Naive thymus-derived CD4-positive, alpha-beta T cell (primary cell): ENCODE measurements around the gene GOPC. TPM values are rescaled to one million over a fixed set of nuclear protein-coding genes. Genes with fewer than 3 reads are reported as not detected.

Source experiments
- ATAC-seq: fragments of 150-1000 bp; cut with Tn5 transposase; 2 replicates; pipeline ENCODE4 v1.10.0; 2021; ENCODE audit warnings: mild to moderate bottlenecking, moderate library complexity
- CTCF ChIA-PET: fragments of 350-600 bp; sonication (Branson Sonifier 250); formaldehyde crosslinking; loops from one replicate; lab custom pipeline; 2021; ENCODE audit warnings: antibody characterized with exemption; lab: Charles Lee
- POLR2A ChIA-PET: fragments of 350-600 bp; sonication (Branson Sonifier 250); formaldehyde crosslinking; loops from one replicate; lab custom pipeline; 2021; ENCODE audit warnings: antibody characterized with exemption, inconsistent platforms; lab: Charles Lee
- DNase-seq, 9 donors: peaks; one replicate each; pipeline versions ENCODE4 v3.0.0 to v3.0.0-alpha.2; 2020 to 2022; ENCODE audit warnings: mixed read lengths in 1 of 9
- H3K27ac ChIP-seq: one replicate; pipeline ENCODE4 v1.7.0; 2013; ENCODE audit warnings: mild to moderate bottlenecking, low read depth, low read length, moderate library complexity
- H3K27me3 ChIP-seq, 2 donors: one replicate each; pipeline ENCODE4 v1.7.0; 2013; ENCODE audit warnings: low read length in 2 of 2, mild to moderate bottlenecking in 2 of 2, moderate library complexity in 2 of 2; ENCODE audit not compliant: control insufficient read depth in 2 of 2, insufficient read depth in 2 of 2
- H3K36me3 ChIP-seq, 3 experiments: 1 replicate in 2 of 3; 2 replicates in 1 of 3; pipeline ENCODE4 v1.7.0; 2013; ENCODE audit warnings: low read length in 3 of 3, mild to moderate bottlenecking in 3 of 3, moderate library complexity in 1 of 3; ENCODE audit not compliant: insufficient read depth in 3 of 3, control insufficient read depth in 2 of 3
- H3K4me1 ChIP-seq, 2 donors: one replicate each; pipeline ENCODE4 v1.7.0; 2013; ENCODE audit warnings: low read length in 2 of 2, mild to moderate bottlenecking in 2 of 2, moderate library complexity in 1 of 2; ENCODE audit not compliant: control insufficient read depth in 2 of 2, insufficient read depth in 2 of 2
- H3K4me3 ChIP-seq: 2 replicates; pipeline ENCODE4 v1.7.0; 2013; ENCODE audit warnings: mild to moderate bottlenecking, low read length
- H3K9me3 ChIP-seq, 3 experiments: 1 replicate in 2 of 3; 2 replicates in 1 of 3; pipeline ENCODE4 v1.7.0; 2013; ENCODE audit warnings: low read length in 3 of 3; ENCODE audit not compliant: control insufficient read depth in 2 of 3
- H3K27ac Mint-ChIP-seq, 9 donors: one replicate each; pipeline ENCODE4 v1.8.0; 2020 to 2022; ENCODE audit warnings: mixed read lengths in 9 of 9, mild to moderate bottlenecking in 8 of 9, moderate library complexity in 5 of 9, inconsistent platforms in 2 of 9
- H3K27me3 Mint-ChIP-seq, 5 donors: one replicate each; pipeline ENCODE4 v1.8.0; 2021 to 2022; ENCODE audit warnings: mixed read lengths in 5 of 5, mild to moderate bottlenecking in 1 of 5
- H3K36me3 Mint-ChIP-seq, 5 donors: one replicate each; pipeline ENCODE4 v1.8.0; 2020 to 2022; ENCODE audit warnings: mixed read lengths in 5 of 5, mild to moderate bottlenecking in 3 of 5, inconsistent platforms in 1 of 5
- H3K4me1 Mint-ChIP-seq, 7 donors: one replicate each; pipeline ENCODE4 v1.8.0; 2020 to 2022; ENCODE audit warnings: mixed read lengths in 7 of 7, mild to moderate bottlenecking in 3 of 7, inconsistent platforms in 1 of 7
- H3K4me3 Mint-ChIP-seq, 10 donors: one replicate each; pipeline ENCODE4 v1.8.0; 2020 to 2022; ENCODE audit warnings: mild to moderate bottlenecking in 10 of 10, mixed read lengths in 10 of 10, moderate library complexity in 6 of 10, inconsistent platforms in 2 of 10
- H3K9me3 Mint-ChIP-seq, 11 donors: one replicate each; pipeline ENCODE4 v1.8.0; 2020 to 2022; ENCODE audit warnings: mixed read lengths in 11 of 11, mild to moderate bottlenecking in 4 of 11, inconsistent platforms in 1 of 11, moderate library complexity in 1 of 11
- intact Hi-C, 2 donors: fragments of 100-400 bp; cut with micrococcal nuclease; formaldehyde crosslinking; loops; one replicate each; pipeline ENCODE4 v1.15.1; 2023
- polyA plus RNA-seq, 2 donors: library from polyadenylated mRNA; unstranded; fragments of 300-500 nt; fragmentation: Illumina TruSeq; gene quantifications; one replicate each; pipeline ENCODE4 v1.2.3, GENCODE V29; 2021
- total RNA-seq, 6 experiments: library from RNA in 5 of 6; stranded (reverse) in 5 of 6; gene quantifications; 1 replicate in 5 of 6; 2 replicates in 1 of 6; pipeline ENCODE4 v1.2.3 and lab custom pipeline; 2021 to 2026

Gene GOPC
- total and polyA plus RNA-seq, 7 experiments from 2014 or later: 14.3 to 39.4 (median 19.5) TPM

DNA sequence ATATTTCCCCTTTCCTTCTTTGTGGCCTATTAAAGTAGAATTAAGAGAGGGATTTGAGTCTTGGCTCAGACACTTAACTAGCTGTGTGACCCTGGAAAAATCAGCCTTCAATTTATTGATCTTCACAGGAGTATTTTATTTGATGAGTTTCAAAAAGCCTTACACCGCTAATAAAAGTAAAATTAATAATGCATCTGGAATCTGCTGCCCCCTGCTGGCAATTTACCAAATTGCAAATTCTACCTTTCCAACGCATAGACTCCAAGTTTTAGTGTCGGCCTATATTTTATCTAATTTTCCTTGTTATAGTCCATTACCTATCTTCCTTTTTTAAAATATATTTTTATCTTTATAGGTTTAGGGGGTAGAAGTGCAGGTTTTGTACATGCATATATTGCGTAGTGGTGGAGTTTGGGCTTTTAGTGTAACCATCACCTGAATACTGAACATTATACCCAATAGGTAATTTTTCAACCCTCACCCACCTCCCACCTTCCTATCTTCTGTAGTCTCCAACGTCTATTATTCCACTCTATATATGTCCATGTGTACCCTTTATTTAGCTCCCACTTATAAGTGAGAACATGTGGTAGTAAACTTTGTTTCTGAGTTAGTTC, 46.3 kb downstream of the GOPC start:
- Histone ChIP-seq H3K4me3 (no peak overlapping the region), H3K9me3 (no peaks in the 10 kb centered on the region), H3K36me3 (no peaks in the 10 kb centered on the region), H3K27ac (no peak overlapping the region), H3K27me3 (no peaks in the 10 kb centered on the region), H3K4me1 (peaks cover 0 to under 1% of the 10 kb centered on the region in 2 donors)
- Mint-ChIP-seq H3K27me3 (peaks cover 0 to 2% (median 0%) of the 10 kb centered on the region in 5 donors), H3K36me3 (no peaks in the 10 kb centered on the region), H3K9me3 (no peaks in the 10 kb centered on the region), H3K27ac (no peak overlapping the region), H3K4me3 (no peak overlapping the region), H3K4me1 (peaks cover under 1 to 3% (median 2%) of the 10 kb centered on the region in 7 donors)
- DNase-seq: peak; percentile 20 to 62 (median 46)
- CTCF ChIA-PET: interaction anchor here (0.6 to 4.2 kb wide), 11 partner anchors 25 to 150 kb away, joined by 3 to 42 read pairs (median 5); no protein-coding TSS in a partner anchor
- intact Hi-C loops: loop anchor here (1.0 to 10.0 kb wide), 5 partner anchors 49 to 999 kb away; no protein-coding TSS in a partner anchor
- peak; percentile 60 for ATAC-seq
- POLR2A ChIA-PET: no interaction called here

- no peaks in the 10 kb centered on the region for H3K9me3 Mint-ChIP-seq
- peaks cover 6 to 9% (median 8%) of the 10 kb centered on the region in 7 donors for H3K4me1 Mint-ChIP-seq
- Histone ChIP-seq H3K9me3 (no peaks in the 10 kb centered on the region), H3K36me3 (no peaks in the 10 kb centered on the region), H3K27me3 (no peaks in the 10 kb centered on the region), H3K4me1 (peaks cover 1 to 7% of the 10 kb centered on the region in 2 donors), H3K4me3 (no peak overlapping the region), H3K27ac (no peak overlapping the region)
- DNase-seq (no peak), ATAC-seq (no peak)
- ChIA-PET CTCF (interaction anchor here (0.6 to 4.2 kb wide), 8 partner anchors 24 to 107 kb away, joined by 3 to 42 read pairs (median 6); no protein-coding TSS in a partner anchor), POLR2A (no interaction called here)
- intact Hi-C loops: loop anchor here in 1 of 2 donors (10.0 kb wide), 1 partner anchor 999 kb away; no protein-coding TSS in a partner anchor
- H3K4me3 Mint-ChIP-seq: no peak overlapping the region
- no peaks in the 10 kb centered on the region for H3K36me3 Mint-ChIP-seq
- no peak overlapping the region for H3K27ac Mint-ChIP-seq
- H3K27me3 Mint-ChIP-seq: peaks cover 0 to 2% (median 0%) of the 10 kb centered on the region in 5 donors
These were observed 47.0 kb downstream of the GOPC start for GRCh38 chr6:117555262-117555849.

DNA sequence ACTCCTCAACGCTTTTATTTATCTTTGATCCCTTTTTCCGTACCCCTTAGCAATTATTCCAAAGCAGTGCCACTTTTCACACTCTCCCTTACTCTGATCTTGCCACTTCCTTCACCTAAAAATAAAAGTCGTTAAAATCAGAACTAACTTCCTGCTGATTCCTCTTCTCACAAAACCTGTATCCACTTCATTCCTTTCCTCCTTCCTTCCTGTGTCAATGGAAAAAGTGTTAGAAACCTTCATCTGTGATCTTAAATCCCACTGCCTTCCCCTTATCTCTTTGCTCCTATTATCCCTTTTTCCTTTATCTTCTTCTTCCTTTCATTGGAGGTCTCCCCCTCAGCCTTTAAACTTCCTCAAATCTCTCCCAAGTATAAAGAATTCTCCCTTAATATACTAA, 49.2 kb downstream of the GOPC start:
- ATAC-seq: no peak
- Mint-ChIP-seq H3K9me3 (no peaks in the 10 kb centered on the region), H3K36me3 (no peaks in the 10 kb centered on the region), H3K27ac (no peak overlapping the region), H3K27me3 (peaks cover 0 to 2% (median 0%) of the 10 kb centered on the region in 5 donors), H3K4me1 (peaks cover 21 to 31% (median 30%) of the 10 kb centered on the region in 7 donors), H3K4me3 (no peak overlapping the region)
- H3K4me1 ChIP-seq: peaks cover 16 to 29% of the 10 kb centered on the region in 2 donors
- no peaks in the 10 kb centered on the region for H3K36me3 ChIP-seq
- CTCF ChIA-PET: interaction anchor here (0.8 to 3.1 kb wide), 3 partner anchors 51 to 104 kb away, joined by 3 to 22 read pairs (median 3); no protein-coding TSS in a partner anchor
- H3K27ac ChIP-seq: no peak overlapping the region
- no peak overlapping the region for H3K4me3 ChIP-seq
- no peaks in the 10 kb centered on the region for H3K27me3 ChIP-seq
- no peaks in the 10 kb centered on the region for H3K9me3 ChIP-seq
- intact Hi-C loops: loop anchor here in 1 of 2 donors (10.0 kb wide), 1 partner anchor 1002 kb away; no protein-coding TSS in a partner anchor
- no peak for DNase-seq
- POLR2A ChIA-PET: no interaction called here

- H3K27ac ChIP-seq: no peak overlapping the region
- Mint-ChIP-seq H3K27me3 (peaks cover 0 to 2% (median 0%) of the 10 kb centered on the region in 5 donors), H3K4me1 (peaks cover 21 to 33% (median 30%) of the 10 kb centered on the region in 7 donors), H3K9me3 (no peaks in the 10 kb centered on the region), H3K36me3 (no peaks in the 10 kb centered on the region), H3K27ac (no peak overlapping the region), H3K4me3 (no peak overlapping the region)
- H3K4me1 ChIP-seq: peaks cover 18 to 32% of the 10 kb centered on the region in 2 donors
- no peak for ATAC-seq
- no peaks in the 10 kb centered on the region for H3K27me3 ChIP-seq
- no peaks in the 10 kb centered on the region for H3K36me3 ChIP-seq
- intact Hi-C loops: loop anchor here in 1 of 2 donors (10.0 kb wide), 1 partner anchor 1002 kb away; no protein-coding TSS in a partner anchor
- no peak overlapping the region for H3K4me3 ChIP-seq
- CTCF ChIA-PET: interaction anchor here (0.6 to 3.1 kb wide), 4 partner anchors 52 to 103 kb away, joined by 3 to 22 read pairs (median 3); no protein-coding TSS in a partner anchor
- H3K9me3 ChIP-seq: no peaks in the 10 kb centered on the region
- POLR2A ChIA-PET: no interaction called here
- DNase-seq: no peak
These were observed 49.7 kb downstream of the GOPC start for GRCh38 chr6:117552618-117553017.

DNA sequence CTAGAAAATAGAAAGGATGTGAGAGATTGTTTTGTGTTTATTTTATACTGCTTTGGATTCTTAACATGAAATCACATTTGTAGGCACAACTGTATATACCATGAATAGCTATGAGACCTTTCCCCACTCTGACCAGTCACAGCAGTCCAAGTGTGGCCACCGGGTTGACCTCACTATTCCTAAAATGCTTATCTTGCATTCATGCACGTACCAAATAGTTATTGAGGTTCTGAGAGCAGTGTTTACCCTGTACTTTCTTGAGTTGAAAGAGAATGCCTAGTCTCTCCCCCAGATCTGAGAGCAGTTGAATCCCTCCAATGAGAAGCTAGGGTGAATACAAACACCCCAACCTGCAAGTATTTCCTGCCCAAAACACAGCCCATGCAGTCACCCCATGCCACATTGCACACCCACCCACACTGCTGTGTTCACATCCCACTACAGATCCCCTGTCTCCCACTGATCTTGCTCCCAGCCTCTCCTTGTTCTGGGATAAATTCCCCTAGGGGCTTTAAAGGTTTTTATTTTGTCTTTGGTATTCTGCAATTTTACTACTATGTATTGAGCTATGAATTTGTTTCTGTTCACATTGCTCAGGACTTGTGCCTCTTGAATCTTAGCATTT, 51.6 kb downstream of the GOPC start:
- Histone ChIP-seq H3K27ac (peak overlapping the region; percentile 42), H3K27me3 (no peaks in the 10 kb centered on the region), H3K4me3 (no peak overlapping the region), H3K9me3 (no peaks in the 10 kb centered on the region), H3K36me3 (no peaks in the 10 kb centered on the region), H3K4me1 (peaks cover 18 to 37% of the 10 kb centered on the region in 2 donors)
- H3K36me3 Mint-ChIP-seq: no peaks in the 10 kb centered on the region
- peak overlapping the region; percentile 2 to 91 (median 67) for H3K27ac Mint-ChIP-seq
- peak in 1 of 9 donors; percentile 14 for DNase-seq
- peak overlapping the region in 4 of 10 donors; percentile 4 to 87 (median 48) for H3K4me3 Mint-ChIP-seq
- no peak for ATAC-seq
- POLR2A ChIA-PET: interaction anchor here (0.6 to 3.6 kb wide), 4 partner anchors 9 to 128 kb away, joined by 3 to 27 read pairs (median 4); partner anchors contain the start of gene GOPC
- H3K4me1 Mint-ChIP-seq: peaks cover 29 to 44% (median 41%) of the 10 kb centered on the region in 7 donors
- intact Hi-C loops: loop anchor here in 1 of 2 donors (10.0 kb wide), 1 partner anchor 1004 kb away; no protein-coding TSS in a partner anchor
- peaks cover 0 to 6% (median 0%) of the 10 kb centered on the region in 5 donors for H3K27me3 Mint-ChIP-seq
- no peaks in the 10 kb centered on the region for H3K9me3 Mint-ChIP-seq
- CTCF ChIA-PET: interaction anchor here (0.7 to 4.0 kb wide), 6 partner anchors 12 to 101 kb away, joined by 3 to 22 read pairs (median 5); no protein-coding TSS in a partner anchor

- Mint-ChIP-seq H3K4me1 (peaks cover 29 to 44% (median 41%) of the 10 kb centered on the region in 7 donors), H3K4me3 (peak overlapping the region in 8 of 10 donors; percentile 1 to 90 (median 86)), H3K27ac (peak overlapping the region; percentile 72 to 92 (median 83)), H3K9me3 (no peaks in the 10 kb centered on the region), H3K36me3 (no peaks in the 10 kb centered on the region), H3K27me3 (peaks cover 0 to 9% (median 0%) of the 10 kb centered on the region in 5 donors)
- CTCF ChIA-PET: interaction anchor here (0.7 to 4.0 kb wide), 5 partner anchors 12 to 101 kb away, joined by 3 to 22 read pairs (median 4); no protein-coding TSS in a partner anchor
- H3K36me3 ChIP-seq: no peaks in the 10 kb centered on the region
- H3K9me3 ChIP-seq: no peaks in the 10 kb centered on the region
- H3K4me3 ChIP-seq: peak overlapping the region; percentile 75
- H3K27ac ChIP-seq: no peak overlapping the region
- ATAC-seq: no peak
- intact Hi-C loops: loop anchor here in 1 of 2 donors (10.0 kb wide), 1 partner anchor 1005 kb away; no protein-coding TSS in a partner anchor
- POLR2A ChIA-PET: interaction anchor here (1.5 to 3.6 kb wide), 3 partner anchors 10 to 69 kb away, joined by 3 to 27 read pairs (median 9); partner anchors contain the start of gene GOPC
- DNase-seq: no peak
- H3K4me1 ChIP-seq: peaks cover 18 to 37% of the 10 kb centered on the region in 2 donors
- no peaks in the 10 kb centered on the region for H3K27me3 ChIP-seq
These were observed 52.2 kb downstream of the GOPC start for GRCh38 chr6:117550078-117550600.
